ENCODE measurements around the gene RGR. TPM values are rescaled to one million over a fixed set of nuclear protein-coding genes. Genes with fewer than 3 reads are reported as not detected.

The RGR gene
- total and polyA plus RNA-seq, 7 donors = 0.10 to 0.28 (median 0.25) TPM; not detected in 4

- Histone ChIP-seq H3K9me3 (no peaks in the 10 kb centered on the region), H3K4me1 (no peaks in the 10 kb centered on the region), H3K4me3 (no peak overlapping the region), H3K27me3 (ENCODE audit: insufficient read depth in 3 of 3, low read length in 2 of 3) (no peaks in the 10 kb centered on the region), H3K27ac (no peak overlapping the region), H3K36me3 (ENCODE audit: insufficient read depth in 1 of 2, low read depth in 1 of 2) (no peaks in the 10 kb centered on the region)
- ATAC-seq (no peak), DNase-seq (no peak)
- no peak for TF ChIP-seq CTCF (IDR thresholded peaks at IDR 0.05)
- WGBS, 3 donors = 90 to 96% (median 91%) methylated on average over 1 of the region's 1 CpG
- intact Hi-C loops (cut with DNase I) = no loop called here
Measured at GRCh38 chr10:84294766-84295447, 50.1 kb downstream of the RGR start.

- H3K27me3 ChIP-seq (ENCODE audit: insufficient read depth in 3 of 3, low read length in 2 of 3) = peaks cover 0 to 5% (median 0%) of the 10 kb centered on the region in 3 donors
- 46 to 51% (median 50%) methylated on average over 10 of the region's 10 CpGs for WGBS, 3 donors
- DNase-seq (no peak), ATAC-seq (peak in 1 of 4 donors; percentile 32)
- H3K4me3 ChIP-seq = no peak overlapping the region
- no peak for TF ChIP-seq CTCF (IDR thresholded peaks at IDR 0.05)
- no peaks in the 10 kb centered on the region for H3K9me3 ChIP-seq
- no peaks in the 10 kb centered on the region for H3K4me1 ChIP-seq
- intact Hi-C loops (cut with DNase I) = no loop called here
- no peaks in the 10 kb centered on the region for H3K36me3 ChIP-seq (ENCODE audit: insufficient read depth in 1 of 2, low read depth in 1 of 2)
- no peak overlapping the region for H3K27ac ChIP-seq
Measured at GRCh38 chr10:84296091-84296981, 51.5 kb downstream of the RGR start.

- ATAC-seq = no peak
- no peak overlapping the region for H3K27ac ChIP-seq
- 75 to 79% (median 77%) methylated on average over 3 of the region's 3 CpGs for WGBS, 3 donors
Measured at GRCh38 chr10:84298057-84298456, 53.2 kb downstream of the RGR start.

GRCh38 chr10:84302223-84302622 is 57.4 kb downstream of the RGR start:
- Histone ChIP-seq H3K36me3 (ENCODE audit: insufficient read depth in 1 of 2, low read depth in 1 of 2) (no peaks in the 10 kb centered on the region), H3K4me3 (no peak overlapping the region), H3K4me1 (no peaks in the 10 kb centered on the region), H3K27ac (no peak overlapping the region), H3K27me3 (ENCODE audit: insufficient read depth in 3 of 3, low read length in 2 of 3) (peaks cover 0 to 13% (median 0%) of the 10 kb centered on the region in 3 donors), H3K9me3 (no peaks in the 10 kb centered on the region)
- intact Hi-C loops (cut with DNase I) = no loop called here
- DNase-seq (no peak), ATAC-seq (no peak)
- no peak for TF ChIP-seq CTCF (IDR thresholded peaks at IDR 0.05)
- 62 to 74% (median 72%) methylated on average over 2 of the region's 2 CpGs for WGBS, 3 donors

More at GRCh38 chr10:84298057-84298456, 53.2 kb downstream of the RGR start:
- Histone ChIP-seq H3K27me3 (ENCODE audit: insufficient read depth in 3 of 3, low read length in 2 of 3) (peaks cover 0 to 9% (median 0%) of the 10 kb centered on the region in 3 donors), H3K4me1 (no peaks in the 10 kb centered on the region), H3K36me3 (ENCODE audit: insufficient read depth in 1 of 2, low read depth in 1 of 2) (no peaks in the 10 kb centered on the region), H3K4me3 (no peak overlapping the region), H3K9me3 (no peaks in the 10 kb centered on the region)
- DNase-seq = no peak
- TF ChIP-seq CTCF (IDR thresholded peaks at IDR 0.05) = no peak
- intact Hi-C loops (cut with DNase I) = no loop called here
